ENCODE measurements around the gene ST6GAL1.

DNA sequence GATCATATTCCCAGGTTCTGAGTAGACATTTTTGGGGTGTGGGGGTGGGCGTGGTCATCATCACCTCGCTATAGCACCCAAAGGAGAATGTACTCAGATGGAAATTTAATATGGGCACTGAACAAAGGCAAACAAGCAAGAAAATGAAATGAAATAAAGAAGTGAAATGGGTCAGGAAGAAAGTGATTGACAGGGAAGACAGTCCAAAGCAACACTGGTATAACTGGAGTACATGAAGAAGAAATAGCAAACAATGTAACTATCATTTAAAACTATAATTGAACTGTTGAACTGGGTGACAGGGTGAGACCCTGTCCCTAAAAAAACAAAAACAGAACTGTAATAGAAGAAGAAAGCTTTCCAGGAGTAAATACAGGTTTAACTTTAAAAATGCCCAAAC lies 184.2 kb downstream of the ST6GAL1 start:
- TF ChIP-seq, protein P1, sequence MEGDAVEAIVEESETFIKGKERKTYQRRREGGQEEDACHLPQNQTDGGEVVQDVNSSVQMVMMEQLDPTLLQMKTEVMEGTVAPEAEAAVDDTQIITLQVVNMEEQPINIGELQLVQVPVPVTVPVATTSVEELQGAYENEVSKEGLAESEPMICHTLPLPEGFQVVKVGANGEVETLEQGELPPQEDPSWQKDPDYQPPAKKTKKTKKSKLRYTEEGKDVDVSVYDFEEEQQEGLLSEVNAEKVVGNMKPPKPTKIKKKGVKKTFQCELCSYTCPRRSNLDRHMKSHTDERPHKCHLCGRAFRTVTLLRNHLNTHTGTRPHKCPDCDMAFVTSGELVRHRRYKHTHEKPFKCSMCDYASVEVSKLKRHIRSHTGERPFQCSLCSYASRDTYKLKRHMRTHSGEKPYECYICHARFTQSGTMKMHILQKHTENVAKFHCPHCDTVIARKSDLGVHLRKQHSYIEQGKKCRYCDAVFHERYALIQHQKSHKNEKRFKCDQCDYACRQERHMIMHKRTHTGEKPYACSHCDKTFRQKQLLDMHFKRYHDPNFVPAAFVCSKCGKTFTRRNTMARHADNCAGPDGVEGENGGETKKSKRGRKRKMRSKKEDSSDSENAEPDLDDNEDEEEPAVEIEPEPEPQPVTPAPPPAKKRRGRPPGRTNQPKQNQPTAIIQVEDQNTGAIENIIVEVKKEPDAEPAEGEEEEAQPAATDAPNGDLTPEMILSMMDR (IDR thresholded peaks at IDR 0.05) = no peak
- TF ChIP-seq POLR2A (IDR thresholded peaks at IDR 0.05) = no peak
